GM12892 (cell line): ENCODE measurements around the gene MACROD2.

Source experiments
- DNase-seq: peaks from one replicate; pipeline ENCODE4 v3.0.0; 2011; ENCODE audit not compliant: insufficient read length
- FAIRE-seq: peaks from 2 replicates; lab custom pipeline; 2011; peaks lifted over from hg19 to GRCh38; lab: Jason Lieb, UNC
- POLR2A ChIP-seq: IDR thresholded peaks from 2 replicates; pipeline ENCODE4 v1.6.1; 2011; ENCODE audit warnings: low read depth, low read length, control low read depth
- POLR2AphosphoS5 ChIP-seq: IDR thresholded peaks from 2 replicates; pipeline ENCODE4 v1.6.1; 2011; ENCODE audit warnings: low read depth, low read length, control low read depth
- TAF1 ChIP-seq: IDR thresholded peaks from 2 replicates; pipeline ENCODE4 v1.6.1; 2011; ENCODE audit warnings: low read depth, mild to moderate bottlenecking, control low read depth, low read length, borderline replicate concordance

The MACROD2 gene

GRCh38 chr20:14412065-14412681 lies 416.9 kb downstream of the MACROD2 start:
- FAIRE-seq = no peak
- DNase-seq = no peak
- TF ChIP-seq POLR2A (no peak), TAF1 (no peak), POLR2AphosphoS5 (no peak)

- FAIRE-seq = no peak
- no peak for TF ChIP-seq POLR2A
Observed at GRCh38 chr20:14413835-14414234, 418.5 kb downstream of the MACROD2 start.

GRCh38 chr20:14414560-14414959 lies 419.2 kb downstream of the MACROD2 start:
- FAIRE-seq (no peak), DNase-seq (no peak)
- TF ChIP-seq POLR2AphosphoS5 (no peak), TAF1 (no peak), POLR2A (no peak)

More at GRCh38 chr20:14413835-14414234, 418.5 kb downstream of the MACROD2 start:
- no peak for DNase-seq

- DNase-seq = no peak
- no peak for TF ChIP-seq TAF1
- TF ChIP-seq POLR2A = no peak
- no peak for TF ChIP-seq POLR2AphosphoS5
- no peak for FAIRE-seq
Observed at GRCh38 chr20:14415467-14415866, 420.2 kb downstream of the MACROD2 start.

- FAIRE-seq (no peak), DNase-seq (no peak)
- TF ChIP-seq POLR2AphosphoS5 (no peak), TAF1 (no peak), POLR2A (no peak)
Observed at GRCh38 chr20:14418376-14418775, 423.1 kb downstream of the MACROD2 start.

DNA sequence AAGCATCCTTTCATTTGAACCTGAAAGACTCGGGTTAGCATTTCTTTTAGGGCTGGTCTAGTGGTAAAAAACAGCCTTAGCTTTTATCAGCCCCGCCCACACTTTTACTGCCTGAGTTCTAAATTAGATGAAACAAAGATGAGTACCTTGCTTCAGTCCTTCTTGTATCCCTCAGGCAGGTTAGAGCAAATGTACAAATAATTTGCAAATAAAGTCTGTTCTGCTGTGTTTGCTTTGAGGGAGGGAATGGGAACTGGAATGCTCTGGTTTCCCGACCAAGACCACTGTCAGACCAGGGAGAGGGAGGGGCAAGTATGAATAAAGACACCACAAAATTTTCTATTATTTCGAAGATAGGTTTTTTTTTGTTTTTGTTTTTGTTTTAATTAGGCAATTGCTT lies 427.6 kb downstream of the MACROD2 start:
- DNase-seq = no peak

DNA sequence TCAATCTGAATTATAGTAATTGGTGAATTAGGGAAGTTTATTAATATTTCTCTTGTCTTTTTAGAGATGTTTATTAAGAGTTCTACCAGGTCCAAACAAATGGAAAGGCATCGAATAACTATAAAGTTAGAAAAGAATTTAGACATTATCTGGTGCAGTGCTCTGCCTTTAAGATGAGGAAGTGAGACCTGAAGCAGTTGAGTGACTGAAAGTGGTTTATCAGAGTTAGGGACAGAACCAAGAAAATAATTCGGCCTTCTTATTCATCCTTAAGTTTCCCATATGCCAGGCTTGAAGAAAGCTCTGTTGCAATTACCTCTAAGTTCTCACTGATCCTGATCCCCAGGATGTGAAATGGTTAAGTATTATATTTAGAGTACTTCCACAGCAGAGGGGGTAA lies 436.3 kb downstream of the MACROD2 start:
- FAIRE-seq (no peak), DNase-seq (no peak)
- TF ChIP-seq POLR2AphosphoS5 (no peak), TAF1 (no peak), POLR2A (no peak)

More for the DNA sequence above, 427.6 kb downstream of the MACROD2 start:
- FAIRE-seq = no peak
- TF ChIP-seq POLR2A = no peak
- TF ChIP-seq TAF1 = no peak
- no peak for TF ChIP-seq POLR2AphosphoS5

GRCh38 chr20:14432085-14432484 lies 436.8 kb downstream of the MACROD2 start:
- TF ChIP-seq POLR2A (no peak), POLR2AphosphoS5 (no peak), TAF1 (no peak)
- no peak for FAIRE-seq
- DNase-seq = no peak

GRCh38 chr20:14432597-14432996 lies 437.3 kb downstream of the MACROD2 start:
- DNase-seq (no peak), FAIRE-seq (no peak)

DNA sequence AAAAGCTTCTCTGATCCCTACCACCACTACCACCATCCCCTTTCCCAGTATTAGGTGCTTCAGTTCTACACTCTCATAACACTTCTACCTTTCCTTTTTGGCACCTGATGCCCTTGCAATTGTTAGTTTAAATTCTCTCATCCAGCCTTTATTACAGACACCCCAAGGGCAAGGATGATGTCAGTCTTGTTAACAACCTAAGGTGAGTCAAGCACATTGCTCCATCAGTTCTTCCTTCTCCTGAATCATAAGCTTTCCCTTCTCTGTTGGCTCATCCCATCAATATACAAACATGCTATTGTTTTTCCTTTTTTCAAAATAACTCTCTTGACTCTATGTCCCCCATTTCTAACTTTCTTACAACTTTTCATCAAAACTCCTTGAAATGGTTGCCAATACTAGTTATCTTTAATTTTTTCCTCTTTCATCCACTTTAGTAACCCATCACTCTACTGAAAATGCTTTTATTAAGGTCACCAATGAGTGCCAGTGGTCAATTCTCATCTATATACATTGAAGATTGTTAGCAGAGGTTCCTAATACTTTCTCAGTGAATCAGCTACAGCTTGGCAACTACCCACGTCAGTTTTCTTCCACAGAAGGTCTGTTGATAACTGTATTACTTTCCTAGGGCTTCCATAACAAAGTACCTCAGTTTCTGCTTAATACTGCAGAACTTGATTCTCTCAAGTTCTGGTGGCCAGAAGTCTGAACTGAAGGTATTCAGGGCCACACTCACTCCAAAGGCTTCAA lies 439.2 kb downstream of the MACROD2 start:
- FAIRE-seq (no peak), DNase-seq (no peak)

More at GRCh38 chr20:14432597-14432996, 437.3 kb downstream of the MACROD2 start:
- no peak for TF ChIP-seq POLR2A
- no peak for TF ChIP-seq POLR2AphosphoS5
- TF ChIP-seq TAF1 = no peak

DNA sequence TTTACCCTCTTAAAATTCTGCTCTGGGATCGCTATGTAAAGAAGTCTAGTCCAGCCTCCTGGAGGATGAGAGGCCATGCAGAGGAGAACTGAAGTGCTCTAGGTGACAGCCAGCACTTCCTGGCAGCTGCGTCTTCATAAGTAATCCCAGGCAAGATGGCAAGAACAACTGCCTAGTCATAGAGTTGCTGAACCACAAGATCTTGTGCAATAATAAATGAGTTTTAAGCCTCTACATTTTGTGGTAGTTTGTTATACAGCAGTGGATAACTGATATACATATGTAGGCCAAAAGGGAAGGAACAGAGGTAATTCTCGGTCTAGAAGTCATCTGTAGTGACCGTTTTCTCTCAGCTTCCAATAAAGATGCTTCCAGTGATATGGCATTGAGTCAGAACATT lies 445.9 kb downstream of the MACROD2 start:
- no peak for TF ChIP-seq POLR2AphosphoS5
- TF ChIP-seq POLR2A = no peak
- no peak for TF ChIP-seq TAF1
- DNase-seq = no peak
- FAIRE-seq = no peak

More for the DNA sequence above, 439.2 kb downstream of the MACROD2 start:
- TF ChIP-seq TAF1 (no peak), POLR2AphosphoS5 (no peak), POLR2A (no peak)

DNA sequence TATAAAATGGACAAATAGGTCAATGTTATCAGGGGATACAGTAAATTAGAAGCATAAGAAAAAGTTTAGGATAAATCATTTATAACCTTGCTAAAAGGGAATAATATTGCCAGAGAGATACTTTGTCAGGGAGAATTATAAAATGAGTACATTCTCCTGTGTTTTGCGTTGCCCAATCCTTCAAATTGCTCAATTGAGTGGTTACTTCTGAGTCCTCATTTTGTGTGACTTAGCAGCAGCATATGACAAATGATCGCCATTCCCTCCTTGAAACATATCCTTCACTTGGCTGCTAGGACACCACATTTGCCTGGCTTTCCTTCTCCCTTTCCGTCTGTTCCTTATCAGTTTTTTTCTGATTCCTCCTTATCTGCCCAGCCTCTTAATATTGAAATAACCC lies 448.8 kb downstream of the MACROD2 start:
- FAIRE-seq (no peak), DNase-seq (no peak)
- TF ChIP-seq POLR2AphosphoS5 (no peak), TAF1 (no peak), POLR2A (no peak)
